Panc1 (cell line): ENCODE data around the gene KIF17.

Experiments
- CTCF ChIP-seq: fragments of 450-650 bp; IDR thresholded peaks from 2 replicates; pipeline ENCODE4 v1.5.1; 2017; ENCODE audit warnings: mild to moderate bottlenecking
- POLR2AphosphoS5 ChIP-seq: IDR thresholded peaks from 2 replicates; pipeline ENCODE4 v1.6.1; 2012; ENCODE audit warnings: mild to moderate bottlenecking, low read depth, low read length, moderate library complexity
- REST ChIP-seq, 2 experiments: IDR thresholded peaks; 2 replicates each; pipeline ENCODE4 v1.6.1; 2011 to 2012; ENCODE audit warnings: low read depth in 2 of 2, control low read depth in 1 of 2, low read length in 1 of 2, mild to moderate bottlenecking in 1 of 2, moderate library complexity in 1 of 2; ENCODE audit not compliant: insufficient read depth in 1 of 2
- SIN3A ChIP-seq: IDR thresholded peaks from 2 replicates; pipeline ENCODE4 v1.6.1; 2012; ENCODE audit warnings: low read depth, mild to moderate bottlenecking, low read length, moderate library complexity, borderline replicate concordance; ENCODE audit not compliant: insufficient read depth
- TCF7L2 ChIP-seq: IDR thresholded peaks from 2 replicates; pipeline ENCODE4 v1.6.1; 2011; ENCODE audit warnings: mild to moderate bottlenecking, low read depth, low read length, inconsistent platforms

GRCh38 chr1:20708057-20708456 lies 9.8 kb downstream of the KIF17 start:
- no peak for TF ChIP-seq POLR2AphosphoS5
- no peak for TF ChIP-seq TCF7L2
- no peak for TF ChIP-seq CTCF
- TF ChIP-seq REST (IDR thresholded peaks at IDR 0.05; ENCODE audit: insufficient read depth in 1 of 2, low read depth in 2 of 2, low read length in 1 of 2) = no peak
- TF ChIP-seq SIN3A = no peak
